Heart left ventricle (tissue), 13 donors: ENCODE measurements around the gene SHC1.

ENCODE experiments used
- CTCF ChIP-seq, 12 donors: fragments of 200-600 bp; sonication (generic) in 4 of 12; IDR thresholded peaks; one replicate each; pipeline versions ENCODE4 v1.5.0 to v1.8.0; 2018 to 2022; ENCODE audit warnings: antibody characterized with exemption in 12 of 12, mild to moderate bottlenecking in 5 of 12
- POLR2A ChIP-seq, 2 donors: fragments of 450-650 bp; IDR thresholded peaks; one replicate each; pipeline ENCODE4 v1.6.1; 2017; ENCODE audit warnings: antibody characterized with exemption in 2 of 2, mild to moderate bottlenecking in 2 of 2, moderate library complexity in 2 of 2
- donor health status: ischemic (EF 13 %, LVEDD 7.1; RV severe dilation, severe dysfunction).
- donor health status: DM: no; HTN: yes; CAD: no.
- donor health status: DM: no; HTN: no; CAD: no.
- donor health status: ischemic (EF 25% LVEDD 6.9; RV normal size, moderate dysfunction).
- donor health status: ischemic (EF 25% LVEDD 5.7; RV mildly dilated, moderate dysfunction).
- donor health status: ischemic (EF 35%, LVEDD 5.7; RV mildly dilated, moderate dysfunction).
- donor health status: nonischemic (EF 11% LVEDD 7.7; RV severe dilation, severe dysfunction).
- donor health status: DM: yes; HTN: yes; CAD: no.
- donor health status: PGD.
- donor health status: ischemic (EF 29% LVEDD 5.4; RV normal size, mild dysfunction).
- donor health status: nonischemic (EF 23%, LVEDD 6.1; RV moderate dilation, normal function).

GRCh38 chr1:154962156-154962749 is 8.3 kb downstream of the SHC1 start:
- TF ChIP-seq CTCF (IDR thresholded peaks at IDR 0.05) (peak in 1 of 12 donors; percentile 2), POLR2A (IDR thresholded peaks at IDR 0.05) (no peak)
